Mesothelial cell of epicardium (in vitro differentiated cells): ENCODE measurements around the gene ANO1. TPM values are rescaled to one million over a fixed set of nuclear protein-coding genes. Genes with fewer than 3 reads are reported as not detected.

Experiments used
- DNase-seq, 2 experiments: peaks; one replicate each; pipeline ENCODE4 v3.0.0; 2021; ENCODE audit warnings: low spot score in 2 of 2; ENCODE audit not compliant: unreplicated experiment in 2 of 2
- H3K27ac Mint-ChIP-seq: 2 replicates; pipeline ENCODE4 v1.8.0; 2021; ENCODE audit warnings: mixed read lengths
- H3K27me3 Mint-ChIP-seq: 2 replicates; pipeline ENCODE4 v1.8.0; 2021; ENCODE audit warnings: low read depth, mixed read lengths
- H3K36me3 Mint-ChIP-seq: 2 replicates; pipeline ENCODE4 v1.8.0; 2021; ENCODE audit warnings: mixed read lengths
- H3K4me1 Mint-ChIP-seq: 2 replicates; pipeline ENCODE4 v1.8.0; 2021; ENCODE audit warnings: mixed read lengths
- H3K4me3 Mint-ChIP-seq: 2 replicates; pipeline ENCODE4 v1.8.0; 2021; ENCODE audit warnings: mild to moderate bottlenecking, moderate library complexity, mixed read lengths
- H3K9me3 Mint-ChIP-seq: 2 replicates; pipeline ENCODE4 v1.8.0; 2021; ENCODE audit warnings: mixed read lengths
- CTCF ChIP-seq: fragments of 200-600 bp; sonication (generic); IDR thresholded peaks from one replicate; pipeline ENCODE4 v1.5.0; 2021; ENCODE audit warnings: antibody characterized with exemption; ENCODE audit not compliant: unreplicated experiment
- total RNA-seq: library from RNA; stranded (reverse); gene quantifications from 3 replicates; pipeline ENCODE4 v1.2.1, GENCODE V29; 2021

The ANO1 gene
- total RNA-seq, 1 donor from 2014 or later = 37.2 TPM

GRCh38 chr11:70073871-70074371, 4.2 kb upstream of the ANO1 start:
- TF ChIP-seq CTCF = no peak
- Mint-ChIP-seq H3K4me1 (peaks cover 31% of the 10 kb centered on the region), H3K36me3 (no peaks in the 10 kb centered on the region), H3K4me3 (no peak overlapping the region), H3K27ac (no peak overlapping the region), H3K9me3 (no peaks in the 10 kb centered on the region), H3K27me3 (peaks cover 61% of the 10 kb centered on the region)
- DNase-seq = no peak

GRCh38 chr11:70074746-70075145, 3.4 kb upstream of the ANO1 start:
- H3K27ac Mint-ChIP-seq = no peak overlapping the region
- H3K4me1 Mint-ChIP-seq = peaks cover 23% of the 10 kb centered on the region
- H3K4me3 Mint-ChIP-seq = no peak overlapping the region
- no peak for DNase-seq
- H3K36me3 Mint-ChIP-seq = no peaks in the 10 kb centered on the region
- no peaks in the 10 kb centered on the region for H3K9me3 Mint-ChIP-seq
- H3K27me3 Mint-ChIP-seq = peaks cover 69% of the 10 kb centered on the region
- TF ChIP-seq CTCF = no peak

- H3K27ac Mint-ChIP-seq = no peak overlapping the region
- H3K4me3 Mint-ChIP-seq = no peak overlapping the region
- DNase-seq = no peak
Measured at GRCh38 chr11:70075836-70076235, 2.3 kb upstream of the ANO1 start.

GRCh38 chr11:70076461-70076931, 1.6 kb upstream of the ANO1 start:
- Mint-ChIP-seq H3K27me3 (peaks cover 86% of the 10 kb centered on the region), H3K27ac (no peak overlapping the region), H3K36me3 (no peaks in the 10 kb centered on the region), H3K9me3 (no peaks in the 10 kb centered on the region), H3K4me1 (peaks cover 21% of the 10 kb centered on the region), H3K4me3 (no peak overlapping the region)
- DNase-seq = no peak
- no peak for TF ChIP-seq CTCF

More at GRCh38 chr11:70075836-70076235, 2.3 kb upstream of the ANO1 start:
- peaks cover 21% of the 10 kb centered on the region for H3K4me1 Mint-ChIP-seq
- no peak for TF ChIP-seq CTCF
- peaks cover 80% of the 10 kb centered on the region for H3K27me3 Mint-ChIP-seq
- H3K9me3 Mint-ChIP-seq = no peaks in the 10 kb centered on the region
- H3K36me3 Mint-ChIP-seq = no peaks in the 10 kb centered on the region

- no peak for DNase-seq
- peak overlapping the region; percentile 62 for H3K4me3 Mint-ChIP-seq
- no peak for TF ChIP-seq CTCF
- peaks cover 13% of the 10 kb centered on the region for H3K4me1 Mint-ChIP-seq
- no peak overlapping the region for H3K27ac Mint-ChIP-seq
- no peaks in the 10 kb centered on the region for H3K9me3 Mint-ChIP-seq
- peaks cover under 1% of the 10 kb centered on the region for H3K36me3 Mint-ChIP-seq
- peaks cover 85% of the 10 kb centered on the region for H3K27me3 Mint-ChIP-seq
Measured at GRCh38 chr11:70077411-70078094, 564 bp upstream of the ANO1 start.
